ENCODE measurements around the gene CRIP1. TPM values are rescaled to one million over a fixed set of nuclear protein-coding genes. Genes with fewer than 3 reads are reported as not detected.

Gene CRIP1
- polyA plus RNA-seq, 4 donors, result 71.9 to 3,839 (median 386) TPM

DNA sequence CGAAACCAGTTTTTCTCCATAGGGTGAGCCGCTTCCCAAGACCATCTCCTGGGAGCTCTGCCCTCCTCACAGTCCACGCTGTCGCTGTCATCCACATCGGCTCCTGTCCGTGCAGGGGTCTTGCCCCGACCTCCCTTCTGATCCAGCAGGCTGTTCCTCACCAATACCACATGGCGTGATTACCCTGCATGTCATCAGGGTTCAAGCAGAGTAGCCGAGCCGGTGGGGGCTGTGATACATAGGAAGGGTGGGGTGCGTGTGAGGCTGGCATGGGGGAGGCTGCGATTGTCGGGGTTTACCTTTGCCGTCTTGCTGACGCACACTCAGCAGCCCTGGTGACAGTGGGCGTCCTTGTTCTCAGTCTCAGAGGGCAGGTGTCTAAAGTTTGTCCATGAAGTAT, 21.4 kb downstream of the CRIP1 start:
- no peak overlapping the region for H3K27ac ChIP-seq (ENCODE audit: low read depth in 1 of 3, low read length in 2 of 3)
- FAIRE-seq (no peak), DNase-seq (no peak)
- H3K9me3 ChIP-seq (ENCODE audit: control insufficient read depth in 2 of 2, insufficient read depth in 1 of 2, low read depth in 1 of 2, low read length in 1 of 2), result no peaks in the 10 kb centered on the region
- WGBS, 3 donors, result 85 to 88% (median 85%) methylated on average over 16 of the region's 16 CpGs
- H3K4me3 ChIP-seq (ENCODE audit: low read depth in 1 of 3, low read length in 3 of 3), result no peak overlapping the region
- no peaks in the 10 kb centered on the region for H3K4me1 ChIP-seq (ENCODE audit: control insufficient read depth in 3 of 3, insufficient read depth in 2 of 3, low read depth in 1 of 3, low read length in 2 of 3)
- no peaks in the 10 kb centered on the region for H3K36me3 ChIP-seq (ENCODE audit: control insufficient read depth in 3 of 3, insufficient read depth in 2 of 3, low read depth in 1 of 3, low read length in 3 of 3)
- H3K27me3 ChIP-seq (ENCODE audit: control insufficient read depth in 3 of 3, insufficient read depth in 3 of 3, low read length in 3 of 3), result peaks cover 0 to 4% (median 0%) of the 10 kb centered on the region in 3 donors

DNA sequence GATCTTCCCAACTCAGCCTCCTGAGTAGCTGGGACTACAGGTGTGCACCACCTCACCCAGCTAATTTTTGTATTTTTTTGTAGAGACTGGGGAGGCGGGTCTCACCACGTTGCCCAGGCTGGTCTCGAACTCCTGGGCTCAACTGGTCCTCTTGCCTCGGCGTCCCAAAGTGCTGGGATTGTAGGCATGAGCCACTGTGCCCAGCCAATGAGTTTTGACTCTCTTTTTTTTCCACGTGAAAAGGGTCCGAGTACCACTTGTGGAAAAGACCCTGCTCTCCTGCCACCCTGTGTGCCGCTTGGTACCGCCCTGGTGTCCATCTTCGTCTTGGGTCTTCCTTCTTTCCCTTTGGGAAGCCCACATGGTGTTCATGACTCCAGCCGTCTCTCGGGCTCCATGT, 21.9 kb downstream of the CRIP1 start:
- H3K9me3 ChIP-seq (ENCODE audit: control insufficient read depth in 2 of 2, insufficient read depth in 1 of 2, low read depth in 1 of 2, low read length in 1 of 2), result no peaks in the 10 kb centered on the region
- peaks cover 0 to 4% (median 0%) of the 10 kb centered on the region in 3 donors for H3K27me3 ChIP-seq (ENCODE audit: control insufficient read depth in 3 of 3, insufficient read depth in 3 of 3, low read length in 3 of 3)
- no peak overlapping the region for H3K27ac ChIP-seq (ENCODE audit: low read depth in 1 of 3, low read length in 2 of 3)
- FAIRE-seq (no peak), DNase-seq (no peak)
- H3K4me3 ChIP-seq (ENCODE audit: low read depth in 1 of 3, low read length in 3 of 3), result no peak overlapping the region
- no peaks in the 10 kb centered on the region for H3K4me1 ChIP-seq (ENCODE audit: control insufficient read depth in 3 of 3, insufficient read depth in 2 of 3, low read depth in 1 of 3, low read length in 2 of 3)
- H3K36me3 ChIP-seq (ENCODE audit: control insufficient read depth in 3 of 3, insufficient read depth in 2 of 3, low read depth in 1 of 3, low read length in 3 of 3), result no peaks in the 10 kb centered on the region
- 86 to 90% (median 87%) methylated on average over 12 of the region's 12 CpGs for WGBS, 3 donors

DNA sequence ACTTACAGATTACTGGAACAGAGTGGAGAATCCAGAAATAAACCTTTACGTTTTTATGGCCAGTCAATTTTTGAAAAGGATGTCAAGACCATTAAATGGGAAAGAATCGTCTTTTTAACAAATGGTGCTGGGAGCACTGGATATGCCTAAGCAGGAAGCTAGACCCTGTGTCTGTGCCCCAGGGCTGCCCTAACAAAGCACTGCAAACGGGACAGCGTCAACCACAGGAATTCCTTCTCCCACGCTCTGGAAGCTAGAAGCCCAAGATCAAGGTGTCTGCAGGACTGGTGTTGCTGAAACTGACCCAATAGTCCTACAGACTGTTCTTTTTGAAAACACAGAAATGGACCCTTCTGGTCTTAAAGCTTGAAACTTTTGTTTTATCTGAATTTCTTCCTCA, 30.4 kb downstream of the CRIP1 start:
- Histone ChIP-seq H3K4me1 (ENCODE audit: control insufficient read depth in 3 of 3, insufficient read depth in 2 of 3, low read depth in 1 of 3, low read length in 2 of 3) (no peaks in the 10 kb centered on the region), H3K27me3 (ENCODE audit: control insufficient read depth in 3 of 3, insufficient read depth in 3 of 3, low read length in 3 of 3) (peaks cover 0 to 3% (median 0%) of the 10 kb centered on the region in 3 donors), H3K27ac (ENCODE audit: low read depth in 1 of 3, low read length in 2 of 3) (no peak overlapping the region), H3K4me3 (ENCODE audit: low read depth in 1 of 3, low read length in 3 of 3) (no peak overlapping the region), H3K36me3 (ENCODE audit: control insufficient read depth in 3 of 3, insufficient read depth in 2 of 3, low read depth in 1 of 3, low read length in 3 of 3) (no peaks in the 10 kb centered on the region), H3K9me3 (ENCODE audit: control insufficient read depth in 2 of 2, insufficient read depth in 1 of 2, low read depth in 1 of 2, low read length in 1 of 2) (no peaks in the 10 kb centered on the region)
- 60 to 66% (median 61%) methylated on average over 5 of the region's 5 CpGs for WGBS, 3 donors
- no peak for DNase-seq
- FAIRE-seq, result no peak

DNA sequence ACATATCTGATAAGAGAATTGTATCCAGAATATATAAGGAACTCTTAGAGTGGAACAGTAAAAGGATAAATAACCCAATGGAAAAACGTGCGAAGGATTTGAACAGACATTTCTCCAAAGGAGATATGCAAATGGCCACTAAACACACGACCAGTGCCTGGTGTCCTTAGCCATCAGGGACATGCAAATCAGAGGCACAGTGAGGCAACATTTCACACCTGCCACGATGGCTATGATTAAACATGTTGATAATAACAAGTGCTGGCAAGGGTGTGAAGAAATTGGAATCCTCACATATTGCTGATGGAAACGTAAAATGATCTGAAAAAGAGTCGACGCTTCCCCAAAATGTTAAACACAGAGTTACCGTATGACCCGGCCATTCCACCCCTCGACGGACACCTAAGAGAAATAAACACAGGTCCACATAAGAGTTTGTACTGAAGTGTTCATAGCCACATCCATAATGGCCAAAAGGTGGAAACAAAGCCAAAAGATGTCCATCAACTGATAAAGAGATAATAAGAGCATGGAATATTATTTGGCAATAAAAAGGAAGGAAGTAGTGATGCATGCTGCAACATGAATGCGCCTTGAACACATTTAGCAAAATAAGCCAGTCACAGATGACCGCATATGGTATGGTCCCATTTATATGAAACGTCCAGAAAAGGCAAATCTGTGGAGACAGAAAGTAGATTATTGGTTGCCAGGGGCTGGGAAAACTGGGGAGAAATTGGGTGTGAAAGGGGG, 33.4 kb downstream of the CRIP1 start:
- H3K36me3 ChIP-seq (ENCODE audit: control insufficient read depth in 3 of 3, insufficient read depth in 2 of 3, low read depth in 1 of 3, low read length in 3 of 3), result no peaks in the 10 kb centered on the region
- H3K4me1 ChIP-seq (ENCODE audit: control insufficient read depth in 3 of 3, insufficient read depth in 2 of 3, low read depth in 1 of 3, low read length in 2 of 3), result no peaks in the 10 kb centered on the region
- WGBS, 3 donors, result 65 to 72% (median 70%) methylated on average over 14 of the region's 14 CpGs
- FAIRE-seq (no peak), DNase-seq (no peak)
- peaks cover 0 to 3% (median 0%) of the 10 kb centered on the region in 3 donors for H3K27me3 ChIP-seq (ENCODE audit: control insufficient read depth in 3 of 3, insufficient read depth in 3 of 3, low read length in 3 of 3)
- H3K9me3 ChIP-seq (ENCODE audit: control insufficient read depth in 2 of 2, insufficient read depth in 1 of 2, low read depth in 1 of 2, low read length in 1 of 2), result no peaks in the 10 kb centered on the region
- no peak overlapping the region for H3K4me3 ChIP-seq (ENCODE audit: low read depth in 1 of 3, low read length in 3 of 3)
- no peak overlapping the region for H3K27ac ChIP-seq (ENCODE audit: low read depth in 1 of 3, low read length in 2 of 3)

DNA sequence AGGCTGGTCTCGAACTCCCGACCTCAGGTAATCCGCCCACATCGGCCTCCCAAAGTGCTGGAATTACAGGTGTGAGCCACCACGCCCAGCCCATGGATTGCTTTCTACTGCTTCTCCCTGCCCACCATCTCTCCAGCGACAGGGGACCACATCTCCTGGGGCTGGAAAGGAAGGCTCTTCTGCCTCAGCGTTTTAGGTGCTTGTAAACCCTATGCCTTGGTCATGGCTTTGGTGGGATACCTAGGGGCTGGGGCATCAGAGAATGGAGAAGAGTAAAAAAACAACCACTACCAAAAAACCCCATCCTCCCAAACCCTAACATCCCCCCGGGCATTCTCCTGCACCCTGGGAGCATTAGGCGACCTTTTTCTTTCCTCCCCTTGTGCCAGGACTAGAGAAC, 38.6 kb downstream of the CRIP1 start:
- peaks cover 2 to 26% (median 7%) of the 10 kb centered on the region in 3 donors for H3K27me3 ChIP-seq (ENCODE audit: control insufficient read depth in 3 of 3, insufficient read depth in 3 of 3, low read length in 3 of 3)
- no peak overlapping the region for H3K4me3 ChIP-seq (ENCODE audit: low read depth in 1 of 3, low read length in 3 of 3)
- WGBS, 3 donors, result 80 to 85% (median 81%) methylated on average over 9 of the region's 9 CpGs
- FAIRE-seq, result no peak
- H3K36me3 ChIP-seq (ENCODE audit: control insufficient read depth in 3 of 3, insufficient read depth in 2 of 3, low read depth in 1 of 3, low read length in 3 of 3), result no peaks in the 10 kb centered on the region
- no peak overlapping the region for H3K27ac ChIP-seq (ENCODE audit: low read depth in 1 of 3, low read length in 2 of 3)
- no peaks in the 10 kb centered on the region for H3K9me3 ChIP-seq (ENCODE audit: control insufficient read depth in 2 of 2, insufficient read depth in 1 of 2, low read depth in 1 of 2, low read length in 1 of 2)
- DNase-seq, result no peak
- peaks cover 0 to 13% (median 2%) of the 10 kb centered on the region in 3 donors for H3K4me1 ChIP-seq (ENCODE audit: control insufficient read depth in 3 of 3, insufficient read depth in 2 of 3, low read depth in 1 of 3, low read length in 2 of 3)

DNA sequence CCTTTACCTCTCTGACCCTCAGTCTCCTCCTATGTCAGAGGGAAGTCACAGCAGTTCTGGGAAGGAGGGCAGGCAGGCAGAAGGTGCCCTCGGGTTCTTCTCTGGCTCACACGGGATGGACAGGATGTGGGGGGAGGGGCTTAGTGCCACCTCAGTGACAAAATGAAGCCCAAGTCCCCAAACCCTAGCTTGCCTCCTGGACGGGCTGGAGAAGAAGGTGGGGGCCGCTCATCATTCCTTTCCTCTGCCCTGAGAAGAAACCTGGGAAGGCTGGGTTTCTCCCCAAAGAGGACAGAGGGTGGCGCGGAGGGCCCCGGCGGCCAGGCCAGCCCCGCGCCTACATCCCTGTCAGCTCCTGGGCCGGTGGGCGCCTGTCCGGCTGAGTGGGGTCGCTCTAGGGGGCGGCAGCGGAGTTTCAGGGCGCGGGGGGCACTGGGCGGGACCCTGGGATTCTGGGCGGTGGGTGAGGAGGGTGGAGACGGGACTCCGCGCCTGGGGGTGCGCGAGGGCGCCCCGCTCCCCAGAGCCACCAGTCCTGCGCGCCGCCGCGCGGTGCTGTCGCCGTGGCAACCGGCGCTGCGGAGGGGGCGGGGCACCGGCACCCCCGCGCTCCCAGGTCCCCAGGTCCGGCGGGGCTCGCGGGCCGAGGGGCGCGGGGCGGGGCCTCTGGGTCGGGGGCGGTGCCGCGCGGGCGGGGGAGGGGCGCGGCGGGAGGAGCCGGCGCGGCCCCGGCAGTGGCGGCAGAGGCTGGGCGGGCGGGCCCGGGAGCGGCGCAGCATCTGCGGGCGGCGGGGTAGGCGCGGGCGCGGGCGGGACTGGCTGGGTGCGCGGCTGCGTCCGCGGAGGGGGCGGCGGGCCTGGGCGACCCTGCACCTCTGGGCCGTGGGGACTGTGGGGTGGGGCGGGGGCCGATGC, 39.4 kb downstream of the CRIP1 start, which contains the start of gene TMEM121:
Gene TMEM121 (plus strand): TSS at position 723 of the 915 bp plus-strand sequence. CDS start 2,252 bp downstream, outside the sequence.
- peaks cover 0 to 13% (median 2%) of the 10 kb centered on the region in 3 donors for H3K4me1 ChIP-seq (ENCODE audit: control insufficient read depth in 3 of 3, insufficient read depth in 2 of 3, low read depth in 1 of 3, low read length in 2 of 3)
- FAIRE-seq (no peak), DNase-seq (peak in 1 of 2 donors; percentile 42)
- H3K27ac ChIP-seq (ENCODE audit: low read depth in 1 of 3, low read length in 2 of 3), result no peak within 1 kb of the TSS
- no peaks in the 10 kb centered on the region for H3K36me3 ChIP-seq (ENCODE audit: control insufficient read depth in 3 of 3, insufficient read depth in 2 of 3, low read depth in 1 of 3, low read length in 3 of 3)
- WGBS, 3 donors, result 1 to 2% (median 1%) methylated on average over 23 to 88 of the region's 88 CpGs
- peak within 1 kb of the TSS; percentile 31 to 43 (median 43) for H3K4me3 ChIP-seq (ENCODE audit: low read depth in 1 of 3, low read length in 3 of 3)
- H3K9me3 ChIP-seq (ENCODE audit: control insufficient read depth in 2 of 2, insufficient read depth in 1 of 2, low read depth in 1 of 2, low read length in 1 of 2), result no peaks in the 10 kb centered on the region
- H3K27me3 ChIP-seq (ENCODE audit: control insufficient read depth in 3 of 3, insufficient read depth in 3 of 3, low read length in 3 of 3), result peaks cover 2 to 26% (median 7%) of the 10 kb centered on the region in 3 donors

DNA sequence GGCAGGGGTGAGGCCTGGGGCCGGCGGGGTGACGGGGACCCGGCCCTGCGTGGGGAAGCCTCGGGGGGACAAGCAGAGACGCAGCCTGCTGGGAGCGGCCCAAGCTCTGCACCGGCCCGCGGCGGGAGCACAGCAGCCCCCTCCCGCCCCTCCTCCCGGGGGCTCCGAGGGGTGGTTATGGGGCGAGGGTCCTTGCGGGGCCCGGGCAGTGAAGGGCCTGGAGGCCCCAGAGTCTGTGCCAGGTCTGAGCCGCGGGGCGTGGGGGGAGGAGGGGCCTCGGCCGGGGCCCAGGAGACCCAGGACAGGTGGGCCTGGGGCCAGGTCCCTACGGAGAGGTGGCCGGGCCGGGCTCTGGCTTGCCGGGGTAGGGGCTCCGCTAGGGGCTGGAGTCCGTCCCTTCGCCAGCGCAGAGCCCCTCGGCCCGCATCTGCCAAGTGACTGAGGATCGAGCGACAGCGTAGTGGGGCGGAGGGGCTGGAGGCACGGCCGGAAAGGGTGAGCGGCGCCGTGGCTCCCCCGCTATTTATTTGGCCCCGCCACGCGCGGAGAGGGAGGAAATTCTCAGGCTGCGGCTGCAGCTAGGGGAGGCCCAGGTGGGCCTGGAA, 40.2 kb downstream of the CRIP1 start:
- FAIRE-seq, result no peak

DNA sequence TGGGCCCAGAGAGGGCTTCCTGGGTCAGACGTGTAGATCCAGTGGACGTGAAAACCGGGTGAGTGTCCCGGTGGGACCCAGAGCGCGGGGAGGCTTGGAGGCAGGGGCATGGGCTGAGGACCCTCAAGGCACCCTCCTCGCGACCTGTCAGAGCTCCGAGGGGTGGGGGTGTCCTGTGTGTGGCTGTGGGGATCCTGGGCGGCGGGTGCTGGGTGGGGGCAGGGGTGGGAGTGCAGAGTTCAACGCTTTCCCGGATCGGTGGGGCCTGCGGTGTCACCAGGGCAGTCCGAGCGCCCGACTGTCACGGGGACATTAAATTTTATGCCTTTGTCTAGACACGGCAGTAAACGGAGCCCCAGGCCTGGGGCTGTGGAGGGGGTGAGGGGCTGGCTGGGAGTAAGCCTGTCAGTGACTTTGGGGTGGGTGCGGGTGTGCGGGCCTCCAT, 40.7 kb downstream of the CRIP1 start:
- Histone ChIP-seq H3K4me3 (ENCODE audit: low read depth in 1 of 3, low read length in 3 of 3) (peak overlapping the region in 2 of 3 donors; percentile 43), H3K27me3 (ENCODE audit: control insufficient read depth in 3 of 3, insufficient read depth in 3 of 3, low read length in 3 of 3) (peaks cover 2 to 26% (median 7%) of the 10 kb centered on the region in 3 donors), H3K36me3 (ENCODE audit: control insufficient read depth in 3 of 3, insufficient read depth in 2 of 3, low read depth in 1 of 3, low read length in 3 of 3) (no peaks in the 10 kb centered on the region), H3K27ac (ENCODE audit: low read depth in 1 of 3, low read length in 2 of 3) (no peak overlapping the region), H3K4me1 (ENCODE audit: control insufficient read depth in 3 of 3, insufficient read depth in 2 of 3, low read depth in 1 of 3, low read length in 2 of 3) (peaks cover 0 to 13% (median 2%) of the 10 kb centered on the region in 3 donors), H3K9me3 (ENCODE audit: control insufficient read depth in 2 of 2, insufficient read depth in 1 of 2, low read depth in 1 of 2, low read length in 1 of 2) (no peaks in the 10 kb centered on the region)
- FAIRE-seq (no peak), DNase-seq (peak in 1 of 2 donors; percentile 40)
- WGBS, 3 donors, result 14 to 24% (median 20%) methylated on average over 22 to 23 of the region's 23 CpGs

More for the DNA sequence above, 40.2 kb downstream of the CRIP1 start:
- peak in 1 of 2 donors; percentile 29 for DNase-seq
- Histone ChIP-seq H3K36me3 (ENCODE audit: control insufficient read depth in 3 of 3, insufficient read depth in 2 of 3, low read depth in 1 of 3, low read length in 3 of 3) (no peaks in the 10 kb centered on the region), H3K4me1 (ENCODE audit: control insufficient read depth in 3 of 3, insufficient read depth in 2 of 3, low read depth in 1 of 3, low read length in 2 of 3) (peaks cover 0 to 13% (median 2%) of the 10 kb centered on the region in 3 donors), H3K4me3 (ENCODE audit: low read depth in 1 of 3, low read length in 3 of 3) (peak overlapping the region; percentile 31 to 43 (median 43)), H3K9me3 (ENCODE audit: control insufficient read depth in 2 of 2, insufficient read depth in 1 of 2, low read depth in 1 of 2, low read length in 1 of 2) (no peaks in the 10 kb centered on the region), H3K27ac (ENCODE audit: low read depth in 1 of 3, low read length in 2 of 3) (no peak overlapping the region), H3K27me3 (ENCODE audit: control insufficient read depth in 3 of 3, insufficient read depth in 3 of 3, low read length in 3 of 3) (peaks cover 2 to 26% (median 7%) of the 10 kb centered on the region in 3 donors)
- WGBS, 3 donors, result 2% methylated on average over 31 to 48 of the region's 48 CpGs

All from small intestine (tissue), 7 donors.